ENCODE measurements around the gene GGT7.
"Not testable (repeated sequence)": the region's sequence is repeated elsewhere in the genome, so short reads cannot be mapped to it uniquely, and the experiment has no call there.

The GGT7 gene

GRCh38 chr20:34883087-34883688 is 10.5 kb upstream of the GGT7 start:
- DNase-seq, result no peak

- no peak for DNase-seq
Observed at GRCh38 chr20:34881689-34882088, 9.0 kb upstream of the GGT7 start.

- DNase-seq, result not testable (repeated sequence)
Observed at GRCh38 chr20:34880971-34881370, 8.3 kb upstream of the GGT7 start.

GRCh38 chr20:34880215-34880850 is 7.7 kb upstream of the GGT7 start:
- no peak for DNase-seq

- DNase-seq, result peak; percentile 98
Observed at GRCh38 chr20:34876406-34877282, 4.0 kb upstream of the GGT7 start, which contains the start of gene ACSS2. Gene ACSS2, plus strand, starts transcription at chr20:34876612. Its CDS starts 34 bp downstream, at chr20:34876646.

GRCh38 chr20:34875642-34876405 is 3.2 kb upstream of the GGT7 start:
- no peak for DNase-seq

- DNase-seq, result peak; percentile 79
Observed at GRCh38 chr20:34874094-34874654, 1.5 kb upstream of the GGT7 start.

GRCh38 chr20:34873583-34874093 is 982 bp upstream of the GGT7 start:
- DNase-seq, result no peak

GRCh38 chr20:34871966-34872621 is 562 bp downstream of the GGT7 start:
- DNase-seq, result peak in 1 of 2 experiments; percentile 32

- DNase-seq, result no peak
Observed at GRCh38 chr20:34871320-34871926, 1.2 kb downstream of the GGT7 start.

- no peak for DNase-seq
Observed at GRCh38 chr20:34864216-34864615, 8.4 kb downstream of the GGT7 start.

GRCh38 chr20:34863421-34863965 is 9.2 kb downstream of the GGT7 start:
- DNase-seq, result no peak

GRCh38 chr20:34862724-34863123 is 9.9 kb downstream of the GGT7 start:
- DNase-seq, result no peak

- no peak for DNase-seq
Observed at GRCh38 chr20:34861386-34862084, 11.1 kb downstream of the GGT7 start.

- no peak for DNase-seq
Observed at GRCh38 chr20:34859826-34860545, 12.7 kb downstream of the GGT7 start.

GRCh38 chr20:34859367-34859766 is 13.3 kb downstream of the GGT7 start:
- DNase-seq, result no peak

GRCh38 chr20:34852298-34852697 is 20.4 kb downstream of the GGT7 start:
- DNase-seq, result no peak

- no peak for DNase-seq
Observed at GRCh38 chr20:34850969-34851368, 21.7 kb downstream of the GGT7 start.

GRCh38 chr20:34849778-34850177 is 22.9 kb downstream of the GGT7 start:
- no peak for DNase-seq

GRCh38 chr20:34848597-34848996 is 24.1 kb downstream of the GGT7 start:
- no peak for DNase-seq
